H9 (cell line): Measurements from ENCODE around the gene SSB. TPM values are rescaled to one million over a fixed set of nuclear protein-coding genes. Genes with fewer than 3 reads are reported as not detected.

Source experiments
- DNase-seq: peaks from one replicate; pipeline ENCODE4 v3.0.0-alpha.2; 2017
- H2AFZ ChIP-seq: one replicate; pipeline ENCODE4 v1.6.1; 2013; ENCODE audit warnings: mild to moderate bottlenecking, low read length, control low read depth, moderate library complexity
- H2AK5ac ChIP-seq: 2 replicates; pipeline ENCODE4 v1.6.1; 2013; ENCODE audit warnings: low read length, control low read depth, mixed read lengths; ENCODE audit not compliant: insufficient read length
- H2BK120ac ChIP-seq: one replicate; pipeline ENCODE4 v1.6.1; 2013; ENCODE audit warnings: low read depth, mild to moderate bottlenecking, low read length, control low read depth, inconsistent platforms; ENCODE audit not compliant: poor library complexity, severe bottlenecking
- H2BK12ac ChIP-seq: 2 replicates; pipeline ENCODE4 v1.6.1; 2013; ENCODE audit warnings: low read length, control low read depth, mixed read lengths, low read depth; ENCODE audit not compliant: insufficient read length
- H2BK15ac ChIP-seq: 2 replicates; pipeline ENCODE4 v1.6.1; 2013; ENCODE audit warnings: low read depth, low read length, control low read depth
- H2BK20ac ChIP-seq: one replicate; pipeline ENCODE4 v1.6.1; 2013; ENCODE audit warnings: low read depth, mild to moderate bottlenecking, low read length, control low read depth, inconsistent platforms; ENCODE audit not compliant: poor library complexity, severe bottlenecking
- H2BK5ac ChIP-seq: 2 replicates; pipeline ENCODE4 v1.6.1; 2013; ENCODE audit warnings: low read length, control low read depth, mixed read lengths; ENCODE audit not compliant: insufficient read length
- H3K14ac ChIP-seq: 2 replicates; pipeline ENCODE4 v1.6.1; 2013; ENCODE audit warnings: low read length, control low read depth; ENCODE audit not compliant: insufficient read depth
- H3K18ac ChIP-seq: 2 replicates; pipeline ENCODE4 v1.6.1; 2013; ENCODE audit warnings: low read depth, mild to moderate bottlenecking, mixed read lengths, low read length, control low read depth; ENCODE audit not compliant: insufficient read length
- H3K23ac ChIP-seq: 2 replicates; pipeline ENCODE4 v1.6.1; 2013; ENCODE audit warnings: low read length, control low read depth, mixed read lengths, low read depth; ENCODE audit not compliant: insufficient read length
- H3K23me2 ChIP-seq: 2 replicates; pipeline ENCODE4 v1.6.1; 2013; ENCODE audit warnings: low read depth, mild to moderate bottlenecking, mixed read lengths, low read length, control low read depth; ENCODE audit not compliant: insufficient read length, poor library complexity, severe bottlenecking
- H3K27ac ChIP-seq: 2 replicates; pipeline ENCODE4 v1.5.1; 2013; ENCODE audit warnings: low read length, control low read depth, mixed read lengths, low read depth; ENCODE audit not compliant: insufficient read length
- H3K27me3 ChIP-seq: 2 replicates; pipeline ENCODE4 v1.6.1; 2013; ENCODE audit warnings: low read length, control low read depth, inconsistent platforms; ENCODE audit not compliant: insufficient read depth
- H3K4ac ChIP-seq: 2 replicates; pipeline ENCODE4 v1.6.1; 2013; ENCODE audit warnings: low read depth, mild to moderate bottlenecking, control low read depth, inconsistent platforms, low read length, moderate library complexity
- H3K4me1 ChIP-seq: 2 replicates; pipeline ENCODE4 v1.6.1; 2013; ENCODE audit warnings: low read length, control low read depth, inconsistent platforms; ENCODE audit not compliant: insufficient read depth
- H3K4me2 ChIP-seq: 2 replicates; pipeline ENCODE4 v1.6.1; 2013; ENCODE audit warnings: low read length, control low read depth, mixed read lengths; ENCODE audit not compliant: insufficient read length, insufficient read depth
- H3K56ac ChIP-seq: 2 replicates; pipeline ENCODE4 v1.6.1; 2013; ENCODE audit warnings: low read depth, mild to moderate bottlenecking, mixed read lengths, low read length, control low read depth; ENCODE audit not compliant: insufficient read length
- H3K79me1 ChIP-seq: 2 replicates; pipeline ENCODE4 v1.6.1; 2013; ENCODE audit warnings: low read depth, mild to moderate bottlenecking, moderate library complexity, low read length, control low read depth, inconsistent platforms; ENCODE audit not compliant: insufficient read depth, poor library complexity, severe bottlenecking
- H3K79me2 ChIP-seq: 2 replicates; pipeline ENCODE4 v1.6.1; 2013; ENCODE audit warnings: low read length, control low read depth, inconsistent platforms; ENCODE audit not compliant: insufficient read depth
- H3K9ac ChIP-seq: 2 replicates; pipeline ENCODE4 v1.6.1; 2013; ENCODE audit warnings: low read length, control low read depth, mixed read lengths; ENCODE audit not compliant: insufficient read length; ENCODE audit errors: extremely low read depth
- H3K9me3 ChIP-seq: one replicate; pipeline ENCODE4 v1.6.1; 2013; ENCODE audit warnings: low read depth, low read length, inconsistent platforms; ENCODE audit not compliant: control insufficient read depth
- H3T11ph ChIP-seq: one replicate; pipeline ENCODE4 v1.6.1; 2013; ENCODE audit warnings: mild to moderate bottlenecking, low read length, control low read depth, inconsistent platforms
- H4K20me1 ChIP-seq: one replicate; pipeline ENCODE4 v1.6.1; 2013; ENCODE audit not compliant: control insufficient read depth, insufficient read length, insufficient read depth
- H4K5ac ChIP-seq: 2 replicates; pipeline ENCODE4 v1.6.1; 2013; ENCODE audit warnings: low read depth, mild to moderate bottlenecking, mixed read lengths, low read length, control low read depth; ENCODE audit not compliant: insufficient read length
- H4K8ac ChIP-seq: replicated peaks from 2 replicates; pipeline ENCODE4 v1.6.1; 2013; ENCODE audit warnings: low read length, control low read depth, mixed read lengths, low read depth; ENCODE audit not compliant: insufficient read length
- H4K91ac ChIP-seq: 2 replicates; pipeline ENCODE4 v1.6.1; 2013; ENCODE audit warnings: low read depth, mild to moderate bottlenecking, moderate library complexity, mixed read lengths, low read length, control low read depth; ENCODE audit not compliant: insufficient read length
- H3K27ac Mint-ChIP-seq, 3 experiments: 2 replicates in 2 of 3; 3 replicates in 1 of 3; pipeline ENCODE4 v1.8.0; 2020 to 2021; ENCODE audit warnings: mixed read lengths in 3 of 3, mild to moderate bottlenecking in 1 of 3, moderate library complexity in 1 of 3
- H3K27me3 Mint-ChIP-seq: 2 replicates; pipeline ENCODE4 v1.8.0; 2021; ENCODE audit warnings: low read depth, mild to moderate bottlenecking, moderate library complexity, mixed read lengths
- H3K36me3 Mint-ChIP-seq, 3 experiments: 2 replicates in 2 of 3; 3 replicates in 1 of 3; pipeline ENCODE4 v1.8.0; 2020 to 2021; ENCODE audit warnings: low read depth in 3 of 3, mixed read lengths in 3 of 3; ENCODE audit not compliant: insufficient read depth in 1 of 3
- H3K4me1 Mint-ChIP-seq, 2 experiments: 2 replicates each; pipeline ENCODE4 v1.8.0; 2020; ENCODE audit warnings: mixed read lengths in 2 of 2
- H3K4me3 Mint-ChIP-seq, 2 experiments: 2 replicates in 1 of 2; 3 replicates in 1 of 2; pipeline ENCODE4 v1.8.0; 2020 to 2021; ENCODE audit warnings: mild to moderate bottlenecking in 2 of 2, mixed read lengths in 2 of 2, moderate library complexity in 1 of 2
- H3K9me3 Mint-ChIP-seq, 2 experiments: 2 replicates in 1 of 2; 3 replicates in 1 of 2; pipeline ENCODE4 v1.8.0; 2020; ENCODE audit warnings: mild to moderate bottlenecking in 2 of 2, mixed read lengths in 2 of 2, moderate library complexity in 1 of 2
- CTCF ChIP-seq: fragments of 200-600 bp; sonication (generic); conservative IDR thresholded peaks from 3 replicates; pipeline ENCODE4 v1.8.0; 2021; ENCODE audit warnings: antibody characterized with exemption, mild to moderate bottlenecking
- WGBS: extraction: QIAGEN DNeasy Blood & Tissue Kit; methylation state at CpG from one replicate; pipeline ENCODE4 v1.1.7; 2013; ENCODE audit warnings: missing lambda C conversion rate, low lambda C conversion rate, mixed read lengths; ENCODE audit not compliant: insufficient read length; ENCODE audit errors: extremely low coverage; 5-methylcytosine and 5-hydroxymethylcytosine counted together
- total RNA-seq: library from RNA; stranded (reverse); gene quantifications from 2 replicates; pipeline ENCODE4 v1.2.1, GENCODE V29; 2021

SSB gene
- total RNA-seq, 1 experiment from 2014 or later, result 248 TPM

GRCh38 chr2:169778446-169778845 lies 20.2 kb upstream of the SSB start:
- Histone ChIP-seq H4K20me1 (no peaks in the 10 kb centered on the region), H2BK15ac (no peak overlapping the region), H2BK12ac (no peak overlapping the region), H3K56ac (no peak overlapping the region), H3K27ac (no peak overlapping the region), H3K4me1 (no peaks in the 10 kb centered on the region), H2BK5ac (no peak overlapping the region), H3K27me3 (no peaks in the 10 kb centered on the region), H3K18ac (no peak overlapping the region), H4K5ac (no peak overlapping the region), H3K4me2 (no peak overlapping the region), H3K23me2 (no peaks in the 10 kb centered on the region), H3T11ph (no peak overlapping the region), H2BK20ac (no peak overlapping the region), H3K79me2 (no peaks in the 10 kb centered on the region), H3K23ac (no peak overlapping the region), H3K14ac (no peak overlapping the region), H2BK120ac (no peak overlapping the region), H3K4ac (no peak overlapping the region), H2AK5ac (no peak overlapping the region), H3K9me3 (no peaks in the 10 kb centered on the region), H4K91ac (no peak overlapping the region), H2AFZ (no peak overlapping the region), H3K79me1 (no peaks in the 10 kb centered on the region), H3K9ac (no peak overlapping the region), H4K8ac (no peak overlapping the region)
- no peaks in the 10 kb centered on the region for H3K9me3 Mint-ChIP-seq
- peaks cover 0 to 4% of the 10 kb centered on the region in 2 experiments; a peak in 1 of 4 replicates for H3K4me1 Mint-ChIP-seq
- H3K4me3 Mint-ChIP-seq, result no peak overlapping the region
- no CpG with 5 or more reads among the region's 3 CpGs for WGBS
- TF ChIP-seq CTCF, result no peak
- DNase-seq, result no peak
- no peaks in the 10 kb centered on the region for H3K27me3 Mint-ChIP-seq
- H3K36me3 Mint-ChIP-seq, result peaks cover 0 to 3% (median 1%) of the 10 kb centered on the region in 3 experiments; a peak in 2 of 7 replicates
- H3K27ac Mint-ChIP-seq, result no peak overlapping the region
